Right atrium auricular region (tissue), 2 donors: ENCODE data around the gene VWA2. TPM values are rescaled to one million over a fixed set of nuclear protein-coding genes. Genes with fewer than 3 reads are reported as not detected.

Experiments
- DNase-seq: peaks from one replicate; pipeline ENCODE4 v3.0.0-alpha.2; 2019; ENCODE audit warnings: low spot score
- H3K27ac ChIP-seq, 2 donors: fragments of 200-600 bp; sonication (generic); 1 replicate in 1 of 2; 2 replicates in 1 of 2; pipeline ENCODE4 v1.5.1; 2016 to 2019
- H3K27me3 ChIP-seq, 2 donors: fragments of 200-600 bp; sonication (generic); one replicate each; pipeline versions ENCODE4 v1.5.1 to v1.6.0; 2017 to 2019
- H3K36me3 ChIP-seq: fragments of 200-600 bp; sonication (generic); one replicate; pipeline ENCODE4 v1.5.1; 2016
- H3K4me1 ChIP-seq, 2 donors: fragments of 200-600 bp; sonication (generic); one replicate each; pipeline versions ENCODE4 v1.5.1 to v1.6.0; 2017 to 2019
- H3K4me3 ChIP-seq, 2 donors: fragments of 200-600 bp; sonication (generic); 1 replicate in 1 of 2; 2 replicates in 1 of 2; pipeline ENCODE4 v1.5.1; 2017 to 2019; ENCODE audit warnings: mild to moderate bottlenecking in 1 of 2, moderate library complexity in 1 of 2
- H3K9me3 ChIP-seq, 2 donors: fragments of 200-600 bp; sonication (generic); one replicate each; pipeline ENCODE4 v1.5.1; 2019
- total RNA-seq, 2 donors: library from RNA; depleted of rRNA; stranded (reverse); fragments of >200 nt; gene quantifications; one replicate each; pipeline ENCODE4 v1.1.0, GENCODE V29; 2016
- TF ChIP-seq, protein P1 (sequence below), 2 donors: fragments of 200-600 bp; sonication (generic); IDR thresholded peaks; one replicate each; pipeline ENCODE4 v1.5.1; 2019; ENCODE audit warnings: antibody characterized with exemption in 2 of 2

VWA2 gene
- total RNA-seq, 2 donors from 2014 or later: not detected

DNA sequence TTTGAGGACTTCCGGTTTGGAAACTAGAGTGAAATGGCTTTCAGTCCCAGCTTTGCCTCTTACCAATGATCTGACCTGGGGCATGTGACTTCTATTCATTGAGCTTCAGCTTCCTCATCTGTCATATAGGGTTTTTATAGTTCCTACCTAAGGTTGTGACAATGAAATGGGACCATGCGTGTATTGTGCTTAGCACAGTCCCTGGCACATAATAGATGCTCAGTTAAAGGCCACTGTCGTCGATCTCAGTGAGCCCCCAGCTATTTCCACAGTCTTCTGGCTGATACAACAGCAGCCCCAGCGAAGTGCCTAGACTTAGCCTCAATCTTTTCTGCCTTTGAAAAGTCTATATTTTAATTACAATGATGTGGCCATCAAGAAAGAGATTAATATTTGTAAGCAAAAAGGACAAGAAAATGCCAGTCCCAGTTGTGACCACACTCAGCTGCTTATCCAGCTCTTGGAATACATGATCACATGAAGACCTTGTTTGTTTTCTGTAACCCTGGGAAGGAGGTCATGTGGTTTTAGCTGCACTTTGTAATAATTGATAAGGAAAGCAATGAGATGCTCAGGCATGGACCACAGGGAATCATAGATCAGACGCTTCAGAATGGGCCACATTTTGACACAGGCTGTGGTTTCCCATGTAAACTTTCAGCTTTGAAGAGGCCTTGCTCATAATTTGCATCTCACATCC, 44.6 kb downstream of the VWA2 start:
- TF ChIP-seq, protein P1, sequence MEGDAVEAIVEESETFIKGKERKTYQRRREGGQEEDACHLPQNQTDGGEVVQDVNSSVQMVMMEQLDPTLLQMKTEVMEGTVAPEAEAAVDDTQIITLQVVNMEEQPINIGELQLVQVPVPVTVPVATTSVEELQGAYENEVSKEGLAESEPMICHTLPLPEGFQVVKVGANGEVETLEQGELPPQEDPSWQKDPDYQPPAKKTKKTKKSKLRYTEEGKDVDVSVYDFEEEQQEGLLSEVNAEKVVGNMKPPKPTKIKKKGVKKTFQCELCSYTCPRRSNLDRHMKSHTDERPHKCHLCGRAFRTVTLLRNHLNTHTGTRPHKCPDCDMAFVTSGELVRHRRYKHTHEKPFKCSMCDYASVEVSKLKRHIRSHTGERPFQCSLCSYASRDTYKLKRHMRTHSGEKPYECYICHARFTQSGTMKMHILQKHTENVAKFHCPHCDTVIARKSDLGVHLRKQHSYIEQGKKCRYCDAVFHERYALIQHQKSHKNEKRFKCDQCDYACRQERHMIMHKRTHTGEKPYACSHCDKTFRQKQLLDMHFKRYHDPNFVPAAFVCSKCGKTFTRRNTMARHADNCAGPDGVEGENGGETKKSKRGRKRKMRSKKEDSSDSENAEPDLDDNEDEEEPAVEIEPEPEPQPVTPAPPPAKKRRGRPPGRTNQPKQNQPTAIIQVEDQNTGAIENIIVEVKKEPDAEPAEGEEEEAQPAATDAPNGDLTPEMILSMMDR (IDR thresholded peaks at IDR 0.05): no peak
- H3K9me3 ChIP-seq: no peaks in the 10 kb centered on the region
- no peaks in the 10 kb centered on the region for H3K27me3 ChIP-seq
- H3K4me1 ChIP-seq: peaks cover 0 to 1% of the 10 kb centered on the region in 2 donors
- H3K36me3 ChIP-seq: no peaks in the 10 kb centered on the region
- no peak overlapping the region for H3K27ac ChIP-seq
- H3K4me3 ChIP-seq: no peak overlapping the region
- DNase-seq: no peak

DNA sequence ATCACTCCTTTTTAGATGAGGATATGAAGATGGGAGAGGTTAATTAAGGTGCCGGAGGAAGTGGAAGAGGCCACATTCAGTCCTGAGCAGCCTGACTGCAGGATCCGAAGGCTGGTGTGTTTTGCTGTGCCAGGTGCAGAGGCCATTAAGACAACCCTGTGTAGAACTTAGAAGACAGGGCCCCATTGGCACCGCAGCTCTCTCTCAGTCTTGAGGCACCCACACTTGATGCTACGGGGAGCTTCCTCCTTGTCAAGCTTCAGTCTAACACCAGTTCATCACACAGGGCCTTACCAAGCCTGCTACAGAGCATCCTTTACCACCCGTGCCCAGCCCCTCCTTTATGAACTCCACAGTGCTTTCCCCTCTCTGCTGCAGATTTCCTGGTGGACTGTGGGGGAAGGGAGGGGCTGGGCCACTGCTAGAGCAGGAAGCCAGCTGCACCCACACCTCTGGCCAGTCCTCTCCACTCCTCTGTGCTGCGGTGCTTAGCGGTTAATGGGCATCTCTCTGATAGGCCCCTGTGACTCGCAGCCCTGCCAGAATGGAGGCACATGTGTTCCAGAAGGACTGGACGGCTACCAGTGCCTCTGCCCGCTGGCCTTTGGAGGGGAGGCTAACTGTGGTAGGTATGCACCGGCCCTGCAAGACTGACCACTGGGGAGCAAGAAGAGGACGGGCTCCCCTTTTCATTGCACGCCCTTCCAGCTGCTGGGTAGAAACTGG, 45.5 kb downstream of the VWA2 start:
- no peak overlapping the region for H3K27ac ChIP-seq
- no peaks in the 10 kb centered on the region for H3K9me3 ChIP-seq
- H3K4me1 ChIP-seq: peaks cover 0 to 10% of the 10 kb centered on the region in 2 donors
- no peaks in the 10 kb centered on the region for H3K36me3 ChIP-seq
- TF ChIP-seq, protein P1 (IDR thresholded peaks at IDR 0.05): no peak
- H3K27me3 ChIP-seq: no peaks in the 10 kb centered on the region
- no peak for DNase-seq
- no peak overlapping the region for H3K4me3 ChIP-seq

DNA sequence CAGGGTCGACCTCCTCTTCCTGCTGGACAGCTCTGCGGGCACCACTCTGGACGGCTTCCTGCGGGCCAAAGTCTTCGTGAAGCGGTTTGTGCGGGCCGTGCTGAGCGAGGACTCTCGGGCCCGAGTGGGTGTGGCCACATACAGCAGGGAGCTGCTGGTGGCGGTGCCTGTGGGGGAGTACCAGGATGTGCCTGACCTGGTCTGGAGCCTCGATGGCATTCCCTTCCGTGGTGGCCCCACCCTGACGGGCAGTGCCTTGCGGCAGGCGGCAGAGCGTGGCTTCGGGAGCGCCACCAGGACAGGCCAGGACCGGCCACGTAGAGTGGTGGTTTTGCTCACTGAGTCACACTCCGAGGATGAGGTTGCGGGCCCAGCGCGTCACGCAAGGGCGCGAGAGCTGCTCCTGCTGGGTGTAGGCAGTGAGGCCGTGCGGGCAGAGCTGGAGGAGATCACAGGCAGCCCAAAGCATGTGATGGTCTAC, 46.9 kb downstream of the VWA2 start:
- no peak for DNase-seq
- H3K4me1 ChIP-seq: peaks cover 0 to 10% of the 10 kb centered on the region in 2 donors
- TF ChIP-seq, protein P1 (IDR thresholded peaks at IDR 0.05): no peak

DNA sequence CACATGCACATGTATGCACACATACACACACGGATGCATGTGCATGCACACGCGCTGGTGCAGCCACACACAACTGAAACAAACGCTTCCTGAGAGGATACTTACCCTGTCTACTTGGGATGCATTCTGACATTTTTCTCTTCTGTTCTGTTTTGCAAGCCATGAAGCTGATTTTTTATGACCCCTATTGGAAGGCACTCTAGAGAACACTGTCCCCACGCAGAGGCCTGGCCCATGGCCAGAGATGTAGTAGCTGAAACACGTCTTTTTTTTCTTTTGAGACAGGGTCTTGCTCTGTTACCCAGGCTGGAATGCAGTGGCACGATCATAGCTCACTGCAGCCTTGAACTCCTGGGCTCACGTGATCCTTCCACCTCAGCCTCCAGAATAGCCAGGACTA, 47.9 kb downstream of the VWA2 start:
- H3K27ac ChIP-seq: no peak overlapping the region
- H3K36me3 ChIP-seq: no peaks in the 10 kb centered on the region
- no peaks in the 10 kb centered on the region for H3K27me3 ChIP-seq
- peaks cover 0 to 10% of the 10 kb centered on the region in 2 donors for H3K4me1 ChIP-seq
- H3K4me3 ChIP-seq: no peak overlapping the region
- TF ChIP-seq, protein P1 (IDR thresholded peaks at IDR 0.05): no peak
- no peak for DNase-seq
- H3K9me3 ChIP-seq: no peaks in the 10 kb centered on the region

More for the DNA sequence above, 46.9 kb downstream of the VWA2 start:
- Histone ChIP-seq H3K27me3 (no peaks in the 10 kb centered on the region), H3K27ac (no peak overlapping the region), H3K9me3 (no peaks in the 10 kb centered on the region), H3K36me3 (no peaks in the 10 kb centered on the region), H3K4me3 (no peak overlapping the region)

DNA sequence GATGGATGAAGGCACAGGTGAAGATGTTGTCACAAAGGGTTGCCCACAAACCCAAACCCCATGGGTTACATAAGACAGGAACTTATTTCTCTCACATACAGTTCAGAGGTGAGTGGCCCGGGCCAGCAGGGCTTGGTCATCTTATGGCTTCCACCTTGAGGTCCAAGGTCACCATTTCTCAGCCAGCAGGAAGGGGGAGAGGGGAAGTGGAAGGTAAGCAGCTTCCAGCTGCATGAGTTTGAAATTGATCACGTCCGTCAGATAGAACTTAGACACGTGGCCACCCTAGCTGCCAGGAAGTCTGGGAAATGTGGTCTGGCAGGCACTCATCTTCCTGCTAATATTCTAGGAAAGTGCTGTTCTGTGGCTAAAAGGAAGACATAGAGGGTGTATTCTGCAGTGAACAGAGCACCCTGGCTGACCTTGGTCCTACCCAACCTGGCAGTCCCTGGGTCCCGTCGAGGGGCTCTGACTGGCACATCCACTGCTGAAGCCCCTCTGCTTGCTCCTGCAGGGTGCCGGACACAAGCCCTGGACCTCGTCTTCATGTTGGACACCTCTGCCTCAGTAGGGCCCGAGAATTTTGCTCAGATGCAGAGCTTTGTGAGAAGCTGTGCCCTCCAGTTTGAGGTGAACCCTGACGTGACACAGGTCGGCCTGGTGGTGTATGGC, 49.5 kb downstream of the VWA2 start:
- Histone ChIP-seq H3K4me3 (no peak overlapping the region), H3K36me3 (no peaks in the 10 kb centered on the region), H3K4me1 (peaks cover 0 to 10% of the 10 kb centered on the region in 2 donors), H3K27me3 (no peaks in the 10 kb centered on the region), H3K9me3 (no peaks in the 10 kb centered on the region), H3K27ac (no peak overlapping the region)
- no peak for DNase-seq
- TF ChIP-seq, protein P1 (IDR thresholded peaks at IDR 0.05): no peak
